Suppressor macrophage treated with lipopolysaccharide for 1 hour (primary cell): Measurements from ENCODE around the gene STK17A.
"Not testable (repeated sequence)": the region's sequence is repeated elsewhere in the genome, so short reads cannot be mapped to it uniquely, and the experiment has no call there.

Experiments used
- DNase-seq, 3 donors: peaks; one replicate each; pipeline ENCODE4 v3.0.0-alpha.2; 2020 to 2022

Gene STK17A

GRCh38 chr7:43602256-43602655 lies 19.3 kb downstream of the STK17A start:
- no peak for DNase-seq

- DNase-seq: no peak
Measured at GRCh38 chr7:43604251-43604650, 21.3 kb downstream of the STK17A start.

GRCh38 chr7:43609097-43609496 lies 26.2 kb downstream of the STK17A start:
- no peak for DNase-seq

GRCh38 chr7:43612128-43612527 lies 29.2 kb downstream of the STK17A start:
- no peak for DNase-seq

- no peak for DNase-seq
Measured at GRCh38 chr7:43612599-43613589, 30.0 kb downstream of the STK17A start.

- DNase-seq: no peak
Measured at GRCh38 chr7:43615558-43616145, 32.7 kb downstream of the STK17A start.

- no peak for DNase-seq
Measured at GRCh38 chr7:43616977-43617376, 34.1 kb downstream of the STK17A start.

GRCh38 chr7:43618073-43618472 lies 35.2 kb downstream of the STK17A start:
- no peak for DNase-seq

- no peak for DNase-seq
Measured at GRCh38 chr7:43619213-43620012, 36.5 kb downstream of the STK17A start.

GRCh38 chr7:43621729-43622448 lies 39.0 kb downstream of the STK17A start:
- DNase-seq: no peak

- no peak for DNase-seq
Measured at GRCh38 chr7:43624156-43624555, 41.2 kb downstream of the STK17A start.

- no peak for DNase-seq
Measured at GRCh38 chr7:43625453-43625852, 42.5 kb downstream of the STK17A start.

GRCh38 chr7:43625980-43626379 lies 43.1 kb downstream of the STK17A start:
- DNase-seq: no peak

- no peak for DNase-seq
Measured at GRCh38 chr7:43626695-43627094, 43.8 kb downstream of the STK17A start.

- DNase-seq: not testable (repeated sequence)
Measured at GRCh38 chr7:43627798-43628197, 44.9 kb downstream of the STK17A start.

GRCh38 chr7:43628431-43628830 lies 45.5 kb downstream of the STK17A start:
- no peak for DNase-seq

- no peak for DNase-seq
Measured at GRCh38 chr7:43629857-43630256, 46.9 kb downstream of the STK17A start.

GRCh38 chr7:43630482-43630881 lies 47.6 kb downstream of the STK17A start:
- DNase-seq: no peak

- DNase-seq: no peak
Measured at GRCh38 chr7:43631559-43631958, 48.7 kb downstream of the STK17A start.

- no peak for DNase-seq
Measured at GRCh38 chr7:43632746-43633145, 49.8 kb downstream of the STK17A start.

GRCh38 chr7:43634384-43634783 lies 51.5 kb downstream of the STK17A start:
- no peak for DNase-seq

GRCh38 chr7:43636093-43636492 lies 53.2 kb downstream of the STK17A start:
- DNase-seq: no peak
